HCT116 (cell line): Measurements from ENCODE around the gene CDC14A. TPM values are rescaled to one million over a fixed set of nuclear protein-coding genes. Genes with fewer than 3 reads are reported as not detected.

Experiments
- ATAC-seq: fragments of 200-7000 bp; cut with Tn5 transposase; 2 replicates; pipeline ENCODE4 v1.9.1; 2020; ENCODE audit warnings: mild to moderate bottlenecking, moderate library complexity
- BruUV-seq: library from RNA; stranded (reverse); fragments of 400-500 nt; replicated peaks from 2 replicates; lab custom pipeline; 2021; lab: Mats Ljungman, UMichigan
- CTCF ChIA-PET: fragments of 300-600 bp; sonication (Branson Sonifier 250); formaldehyde crosslinking; loops from one replicate; lab custom pipeline; 2021; ENCODE audit warnings: antibody characterized with exemption; lab: Charles Lee
- POLR2A ChIA-PET: fragments of 300-600, 350-600 bp; sonication (Branson Sonifier 250); formaldehyde crosslinking; loops from one replicate; lab custom pipeline; 2021; ENCODE audit warnings: antibody characterized with exemption; lab: Charles Lee
- RAD21 ChIA-PET, 2 experiments: fragments of 300-600 bp; sonication (Branson Sonifier 250); formaldehyde crosslinking; loops; one replicate each; lab custom pipeline; 2023; ENCODE audit warnings: low total read pairs in 2 of 2; ENCODE audit not compliant: uncharacterized antibody in 2 of 2, unreplicated experiment in 2 of 2, low non-redundant PET in 1 of 2; lab: Charles Lee
- DNase-seq: peaks from one replicate; pipeline ENCODE4 v3.0.0-alpha.2; 2010; ENCODE audit warnings: low read depth, low spot score
- H2AFZ ChIP-seq: fragments of 200-600 bp; shearing (Covaris generic), sonication (generic); 2 replicates; pipeline ENCODE4 v1.6.1; 2017; ENCODE audit warnings: low read depth, mixed run types, mixed read lengths, antibody characterized with exemption, low read length; ENCODE audit not compliant: poor library complexity, severe bottlenecking
- H3K27ac ChIP-seq: 2 replicates; pipeline ENCODE4 v1.5.1; 2012; ENCODE audit warnings: low read depth, low read length
- H3K27me3 ChIP-seq: fragments of 200-600 bp; sonication (generic); 2 replicates; pipeline ENCODE4 v1.6.1; 2016; ENCODE audit warnings: mixed run types, low read length, mixed read lengths; ENCODE audit not compliant: insufficient read depth
- H3K36me3 ChIP-seq, 2 experiments: fragments of 200-500 bp in 1 of 2; fragments of 200-600 bp in 1 of 2; sonication (Bioruptor generic) in 1 of 2; sonication (generic) in 1 of 2; 2 replicates each; pipeline versions ENCODE4 v1.5.1 to v1.6.1; 2014 to 2016; ENCODE audit warnings: low read length in 2 of 2, inconsistent platforms in 1 of 2, mixed read lengths in 1 of 2, mixed run types in 1 of 2; ENCODE audit not compliant: insufficient read depth in 2 of 2, control insufficient read depth in 1 of 2
- H3K4me1 ChIP-seq, 2 experiments: fragments of 200-600 bp in 1 of 2; sonication (generic) in 1 of 2; 2 replicates each; pipeline versions ENCODE4 v1.5.1 to v1.6.1; 2012 to 2017; ENCODE audit warnings: low read length in 2 of 2, inconsistent platforms in 1 of 2, mild to moderate bottlenecking in 1 of 2, mixed read lengths in 1 of 2, mixed run types in 1 of 2, moderate library complexity in 1 of 2; ENCODE audit not compliant: insufficient read depth in 2 of 2, control insufficient read depth in 1 of 2
- H3K4me2 ChIP-seq: fragments of 200-600 bp; sonication (generic); 2 replicates; pipeline ENCODE4 v1.6.1; 2017; ENCODE audit warnings: mixed run types, low read length, mixed read lengths
- H3K4me3 ChIP-seq, 2 experiments: fragments of 200-600 bp in 1 of 2; sonication (generic) in 1 of 2; replicated peaks in 1 of 2; 2 replicates each; pipeline ENCODE4 v1.5.1; 2011 to 2016; ENCODE audit warnings: low read length in 2 of 2, control low read depth in 1 of 2, low read depth in 1 of 2, mild to moderate bottlenecking in 1 of 2, mixed read lengths in 1 of 2, mixed run types in 1 of 2
- H3K79me2 ChIP-seq: fragments of 200-600 bp; sonication (generic); 2 replicates; pipeline ENCODE4 v1.6.1; 2017; ENCODE audit warnings: mild to moderate bottlenecking, mixed run types, low read length, moderate library complexity, mixed read lengths; ENCODE audit not compliant: insufficient read depth
- H3K9ac ChIP-seq: fragments of 200-600 bp; sonication (generic); 2 replicates; pipeline ENCODE4 v1.6.1; 2016; ENCODE audit warnings: low read length, mixed read lengths
- H3K9me2 ChIP-seq: fragments of 200-600 bp; sonication (generic), shearing (Covaris generic); 2 replicates; pipeline ENCODE4 v1.6.1; 2017; ENCODE audit warnings: mixed run types, mild to moderate bottlenecking, moderate library complexity; ENCODE audit not compliant: insufficient read depth
- H3K9me3 ChIP-seq, 2 experiments: fragments of 200-500 bp in 1 of 2; fragments of 200-600 bp in 1 of 2; sonication (Bioruptor generic) in 1 of 2; sonication (generic) in 1 of 2; 2 replicates each; pipeline ENCODE4 v1.6.1; 2014 to 2017; ENCODE audit warnings: low read length in 2 of 2, mixed read lengths in 2 of 2, inconsistent platforms in 1 of 2, low read depth in 1 of 2, mild to moderate bottlenecking in 1 of 2, mixed run types in 1 of 2, moderate library complexity in 1 of 2; ENCODE audit not compliant: control insufficient read depth in 1 of 2, insufficient read depth in 1 of 2
- H4K20me1 ChIP-seq: fragments of 200-600 bp; sonication (generic), shearing (Covaris generic); 2 replicates; pipeline ENCODE4 v1.6.1; 2017; ENCODE audit warnings: mixed run types, mild to moderate bottlenecking, moderate library complexity; ENCODE audit not compliant: insufficient read depth
- EGR1 ChIP-seq: IDR thresholded peaks from 2 replicates; pipeline ENCODE4 v1.6.1; 2012; ENCODE audit warnings: low read depth
- ELF1 ChIP-seq: IDR thresholded peaks from 2 replicates; pipeline ENCODE4 v1.6.1; 2012; ENCODE audit warnings: low read depth, borderline replicate concordance
- FOSL1 ChIP-seq: IDR thresholded peaks from 2 replicates; pipeline ENCODE4 v1.6.1; 2012; ENCODE audit warnings: low read depth
- RAD21 ChIP-seq: IDR thresholded peaks from 2 replicates; pipeline ENCODE4 v1.6.1; 2012; ENCODE audit warnings: low read depth, mild to moderate bottlenecking
- ZFX ChIP-seq: fragments of 450-650 bp; IDR thresholded peaks from 2 replicates; pipeline ENCODE4 v1.6.1; 2017
- ZNF274 ChIP-seq: fragments of 200-500 bp; sonication (Bioruptor generic); IDR thresholded peaks from 2 replicates; pipeline ENCODE4 v1.6.1; 2014; ENCODE audit warnings: mild to moderate bottlenecking, low read depth, low read length, inconsistent platforms
- intact Hi-C: fragments of 100-400 bp; cut with micrococcal nuclease; formaldehyde crosslinking; loops from 2 replicates; pipeline ENCODE4 v1.10.0; 2022
- total RNA-seq: library from RNA; stranded (reverse); gene quantifications from one replicate; pipeline ENCODE4 v1.2.1, GENCODE V29; 2021; ENCODE audit not compliant: unreplicated experiment

CDC14A gene
- total RNA-seq, 1 experiment from 2014 or later, result 5.1 TPM

- H3K27ac ChIP-seq, result no peak overlapping the region
- ChIA-PET RAD21 (no interaction called here), POLR2A (no interaction called here), CTCF (no interaction called here)
- no peak overlapping the region for H2AFZ ChIP-seq
- BruUV-seq, result no TSS peak
- intact Hi-C loops, result no loop called here
- no peak for DNase-seq
- no peaks in the 10 kb centered on the region for H3K79me2 ChIP-seq
- H3K9me3 ChIP-seq, result no peaks in the 10 kb centered on the region
- no peak overlapping the region for H3K9ac ChIP-seq
- no peak for TF ChIP-seq RAD21
- no peak for TF ChIP-seq EGR1
- TF ChIP-seq ZFX, result no peak
- no peak for TF ChIP-seq ELF1
- TF ChIP-seq FOSL1, result no peak
- H3K4me3 ChIP-seq, result no peak overlapping the region
- peaks cover 0 to 2% of the 10 kb centered on the region in 2 experiments; a peak in 1 of 4 replicates for H3K36me3 ChIP-seq
- H3K27me3 ChIP-seq, result no peaks in the 10 kb centered on the region
- no peak for ATAC-seq
- no peak overlapping the region for H3K4me2 ChIP-seq
- no peaks in the 10 kb centered on the region for H4K20me1 ChIP-seq
- no peaks in the 10 kb centered on the region for H3K9me2 ChIP-seq
- H3K4me1 ChIP-seq, result peaks cover 15 to 35% of the 10 kb centered on the region in 2 experiments
Observed at GRCh38 chr1:100349246-100349645, 3.1 kb upstream of the CDC14A start.

- TF ChIP-seq ZNF274, result no peak
- TF ChIP-seq ZFX, result peak; percentile 40; the same call in 1 of the 2 replicates
- TF ChIP-seq, all 23 proteins: peak for 1
- no peak for DNase-seq
- Histone ChIP-seq H3K4me1 (peaks cover 27 to 49% of the 10 kb centered on the region in 2 experiments), H3K36me3 (peaks cover 0 to 2% of the 10 kb centered on the region in 2 experiments; a peak in 1 of 4 replicates), H3K79me2 (no peaks in the 10 kb centered on the region), H3K27me3 (no peaks in the 10 kb centered on the region), H2AFZ (peak overlapping the region; percentile 75), H3K9me2 (no peaks in the 10 kb centered on the region), H3K4me3 (peak overlapping the region; percentile 72 to 89), H3K27ac (peak overlapping the region; percentile 84), H4K20me1 (no peaks in the 10 kb centered on the region), H3K4me2 (peak overlapping the region; percentile 97), H3K9me3 (no peaks in the 10 kb centered on the region), H3K9ac (peak overlapping the region; percentile 72)
- ChIA-PET POLR2A (no interaction called here), RAD21 (no interaction called here), CTCF (no interaction called here)
- intact Hi-C loops, result loop anchor here (1.0 to 10.0 kb wide), 3 partner anchors 84 to 376 kb away; partner anchors contain the start of gene RTCA
- BruUV-seq, result no TSS peak
- no peak for ATAC-seq
Observed at GRCh38 chr1:100350787-100351094, 1.6 kb upstream of the CDC14A start.
